Mesothelial cell of epicardium (in vitro differentiated cells): Measurements from ENCODE around the gene MYH9. TPM values are rescaled to one million over a fixed set of nuclear protein-coding genes. Genes with fewer than 3 reads are reported as not detected.
"Not testable (repeated sequence)": the region's sequence is repeated elsewhere in the genome, so short reads cannot be mapped to it uniquely, and the experiment has no call there.

ENCODE experiments used
- DNase-seq, 2 experiments: peaks; one replicate each; pipeline ENCODE4 v3.0.0; 2021; ENCODE audit warnings: low spot score in 2 of 2; ENCODE audit not compliant: unreplicated experiment in 2 of 2
- H3K27ac Mint-ChIP-seq: 2 replicates; pipeline ENCODE4 v1.8.0; 2021; ENCODE audit warnings: mixed read lengths
- H3K27me3 Mint-ChIP-seq: 2 replicates; pipeline ENCODE4 v1.8.0; 2021; ENCODE audit warnings: low read depth, mixed read lengths
- H3K36me3 Mint-ChIP-seq: 2 replicates; pipeline ENCODE4 v1.8.0; 2021; ENCODE audit warnings: mixed read lengths
- H3K4me1 Mint-ChIP-seq: 2 replicates; pipeline ENCODE4 v1.8.0; 2021; ENCODE audit warnings: mixed read lengths
- H3K4me3 Mint-ChIP-seq: 2 replicates; pipeline ENCODE4 v1.8.0; 2021; ENCODE audit warnings: mild to moderate bottlenecking, moderate library complexity, mixed read lengths
- H3K9me3 Mint-ChIP-seq: 2 replicates; pipeline ENCODE4 v1.8.0; 2021; ENCODE audit warnings: mixed read lengths
- total RNA-seq: library from RNA; stranded (reverse); gene quantifications from 3 replicates; pipeline ENCODE4 v1.2.1, GENCODE V29; 2021
- TF ChIP-seq, protein P1 (sequence below): fragments of 200-600 bp; sonication (generic); IDR thresholded peaks from one replicate; pipeline ENCODE4 v1.5.0; 2021; ENCODE audit warnings: antibody characterized with exemption; ENCODE audit not compliant: unreplicated experiment

MYH9 gene
- total RNA-seq, 1 donor from 2014 or later = 341 TPM

DNA sequence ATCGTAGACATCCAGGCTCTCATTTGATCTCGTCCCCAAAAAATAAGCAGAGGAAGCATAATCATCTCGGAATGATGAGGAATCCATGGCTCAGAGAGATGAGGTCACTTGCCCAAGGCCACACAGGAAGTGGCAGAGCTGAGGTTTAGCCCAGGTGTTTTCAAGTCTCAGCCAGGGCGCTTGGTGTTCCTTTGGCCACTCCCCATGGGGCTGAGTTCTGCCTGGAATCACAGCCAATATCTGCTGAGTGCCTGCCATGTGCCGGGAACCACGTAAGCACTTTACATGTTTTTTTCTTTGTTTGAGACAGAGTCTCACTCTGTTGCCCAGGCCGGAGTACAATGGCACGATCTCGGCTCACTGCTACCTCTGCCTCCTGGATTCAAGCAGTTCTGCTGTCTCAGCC, 29.5 kb upstream of the MYH9 start:
- TF ChIP-seq, protein P1, sequence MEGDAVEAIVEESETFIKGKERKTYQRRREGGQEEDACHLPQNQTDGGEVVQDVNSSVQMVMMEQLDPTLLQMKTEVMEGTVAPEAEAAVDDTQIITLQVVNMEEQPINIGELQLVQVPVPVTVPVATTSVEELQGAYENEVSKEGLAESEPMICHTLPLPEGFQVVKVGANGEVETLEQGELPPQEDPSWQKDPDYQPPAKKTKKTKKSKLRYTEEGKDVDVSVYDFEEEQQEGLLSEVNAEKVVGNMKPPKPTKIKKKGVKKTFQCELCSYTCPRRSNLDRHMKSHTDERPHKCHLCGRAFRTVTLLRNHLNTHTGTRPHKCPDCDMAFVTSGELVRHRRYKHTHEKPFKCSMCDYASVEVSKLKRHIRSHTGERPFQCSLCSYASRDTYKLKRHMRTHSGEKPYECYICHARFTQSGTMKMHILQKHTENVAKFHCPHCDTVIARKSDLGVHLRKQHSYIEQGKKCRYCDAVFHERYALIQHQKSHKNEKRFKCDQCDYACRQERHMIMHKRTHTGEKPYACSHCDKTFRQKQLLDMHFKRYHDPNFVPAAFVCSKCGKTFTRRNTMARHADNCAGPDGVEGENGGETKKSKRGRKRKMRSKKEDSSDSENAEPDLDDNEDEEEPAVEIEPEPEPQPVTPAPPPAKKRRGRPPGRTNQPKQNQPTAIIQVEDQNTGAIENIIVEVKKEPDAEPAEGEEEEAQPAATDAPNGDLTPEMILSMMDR = no peak
- Mint-ChIP-seq H3K27me3 (no peaks in the 10 kb centered on the region), H3K9me3 (no peaks in the 10 kb centered on the region), H3K4me3 (no peak overlapping the region), H3K36me3 (no peaks in the 10 kb centered on the region), H3K4me1 (peaks cover 6% of the 10 kb centered on the region), H3K27ac (no peak overlapping the region)
- DNase-seq = no peak

DNA sequence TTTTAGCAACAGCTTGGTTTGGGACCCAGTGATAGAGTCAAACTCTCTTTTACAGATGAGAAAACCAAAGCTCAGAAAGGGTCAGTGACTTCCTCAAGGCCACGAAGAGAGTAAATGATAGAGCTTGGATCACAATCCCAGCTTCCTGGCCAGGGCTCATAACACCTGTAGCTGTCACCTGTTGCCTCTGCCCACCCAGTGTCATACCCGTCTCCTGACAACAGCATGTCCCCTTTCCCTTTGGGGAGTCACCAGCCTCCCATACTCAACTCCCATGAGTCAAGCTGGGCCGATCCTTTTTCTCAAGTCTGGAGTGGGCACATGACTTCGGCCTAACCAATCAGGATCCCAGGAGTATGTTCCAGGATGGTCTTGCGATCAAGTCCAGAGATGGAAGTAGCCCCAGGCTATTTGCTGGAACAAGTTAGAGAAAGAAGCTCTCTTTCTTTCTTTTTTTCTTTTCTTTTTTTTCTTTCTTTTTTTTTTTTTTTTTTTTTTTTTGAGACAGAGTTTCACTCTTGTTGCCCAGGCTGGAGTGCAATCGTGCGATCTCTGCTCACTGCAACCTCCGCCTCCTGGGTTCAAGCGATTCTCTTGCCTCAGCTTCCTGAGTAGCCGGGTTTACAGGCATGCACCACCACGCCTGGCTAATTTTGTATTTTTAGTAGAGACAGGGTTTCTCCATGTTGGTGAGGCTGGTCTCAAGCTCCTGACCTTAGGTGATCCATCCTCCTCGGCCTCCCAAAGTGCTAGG, 27.8 kb upstream of the MYH9 start:
- Mint-ChIP-seq H3K4me3 (no peak overlapping the region), H3K36me3 (no peaks in the 10 kb centered on the region), H3K9me3 (no peaks in the 10 kb centered on the region), H3K27ac (no peak overlapping the region), H3K27me3 (no peaks in the 10 kb centered on the region), H3K4me1 (peaks cover 9% of the 10 kb centered on the region)
- TF ChIP-seq, protein P1 = no peak
- no peak for DNase-seq

DNA sequence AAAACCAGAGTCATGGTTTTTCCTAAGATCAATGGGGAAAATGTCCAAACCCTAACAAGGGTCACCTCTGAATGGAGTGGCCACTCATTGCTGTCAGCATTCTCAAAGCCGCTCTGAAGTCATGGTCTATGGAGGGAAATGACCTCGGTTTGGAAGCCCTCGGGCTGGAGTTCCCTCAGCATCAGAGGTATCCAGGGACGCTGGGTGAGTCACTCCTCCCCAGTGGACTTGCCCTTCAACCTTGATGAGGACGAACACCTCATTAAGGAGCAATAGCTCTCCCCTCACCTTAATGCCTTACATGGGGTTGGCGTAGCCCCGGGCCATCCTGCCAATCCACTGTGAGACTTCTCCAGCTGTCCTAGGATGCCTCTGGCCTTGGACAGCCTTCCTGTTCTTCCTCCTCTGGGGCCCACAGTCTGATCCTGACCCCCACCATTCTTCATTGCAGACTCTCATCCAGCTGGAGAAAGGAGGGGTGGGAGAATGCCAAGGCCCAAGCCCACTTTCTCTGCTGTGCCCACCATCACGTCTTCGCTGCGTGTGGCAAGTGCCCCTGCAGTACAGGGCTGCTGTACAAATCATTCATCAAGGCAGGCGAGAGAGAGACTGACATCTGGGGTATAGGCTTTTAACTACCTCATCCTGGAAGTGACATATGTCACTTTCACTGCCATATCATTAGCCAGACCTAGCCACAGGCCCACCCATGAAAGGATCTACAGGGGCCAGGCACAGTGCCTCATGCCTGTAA, 25.4 kb upstream of the MYH9 start:
- no peak overlapping the region for H3K4me3 Mint-ChIP-seq
- H3K9me3 Mint-ChIP-seq = no peaks in the 10 kb centered on the region
- peaks cover 14% of the 10 kb centered on the region for H3K4me1 Mint-ChIP-seq
- no peak for DNase-seq
- no peaks in the 10 kb centered on the region for H3K27me3 Mint-ChIP-seq
- TF ChIP-seq, protein P1 = no peak
- H3K27ac Mint-ChIP-seq = no peak overlapping the region
- no peaks in the 10 kb centered on the region for H3K36me3 Mint-ChIP-seq

DNA sequence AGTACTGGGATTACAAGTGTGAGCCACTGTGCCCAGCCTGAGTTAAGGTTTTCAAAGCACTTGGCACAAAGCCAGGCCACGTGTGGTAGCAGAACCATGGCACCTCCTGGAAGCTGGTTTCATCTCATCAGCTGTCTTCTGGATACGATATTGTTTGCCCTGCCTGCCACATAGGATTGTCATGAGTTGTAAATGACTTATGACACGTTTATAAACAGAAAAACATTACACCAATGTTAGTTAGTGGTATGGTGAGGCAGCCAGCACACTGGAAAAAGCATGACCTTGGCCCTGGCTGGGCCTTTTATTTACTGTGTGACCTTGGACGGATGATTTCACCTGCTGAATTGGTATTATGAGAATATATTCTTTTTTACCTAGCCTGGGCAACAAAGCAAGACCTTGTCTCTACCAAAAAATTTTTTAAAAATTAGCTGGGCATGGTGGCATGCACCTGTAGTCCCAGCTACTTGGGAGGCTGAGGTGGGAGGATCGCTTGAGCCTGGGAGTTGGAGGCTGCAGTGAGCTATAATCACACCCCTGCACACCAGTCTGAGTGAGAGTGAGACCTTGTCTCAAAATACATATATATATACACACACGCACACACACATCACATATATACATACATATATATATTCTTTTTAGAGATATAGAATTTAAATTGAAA, 24.0 kb upstream of the MYH9 start:
- H3K9me3 Mint-ChIP-seq = no peaks in the 10 kb centered on the region
- no peak for DNase-seq
- no peaks in the 10 kb centered on the region for H3K27me3 Mint-ChIP-seq
- peak overlapping the region; percentile 43 for H3K27ac Mint-ChIP-seq
- H3K36me3 Mint-ChIP-seq = no peaks in the 10 kb centered on the region
- no peak overlapping the region for H3K4me3 Mint-ChIP-seq
- TF ChIP-seq, protein P1 = no peak
- H3K4me1 Mint-ChIP-seq = peaks cover 14% of the 10 kb centered on the region

DNA sequence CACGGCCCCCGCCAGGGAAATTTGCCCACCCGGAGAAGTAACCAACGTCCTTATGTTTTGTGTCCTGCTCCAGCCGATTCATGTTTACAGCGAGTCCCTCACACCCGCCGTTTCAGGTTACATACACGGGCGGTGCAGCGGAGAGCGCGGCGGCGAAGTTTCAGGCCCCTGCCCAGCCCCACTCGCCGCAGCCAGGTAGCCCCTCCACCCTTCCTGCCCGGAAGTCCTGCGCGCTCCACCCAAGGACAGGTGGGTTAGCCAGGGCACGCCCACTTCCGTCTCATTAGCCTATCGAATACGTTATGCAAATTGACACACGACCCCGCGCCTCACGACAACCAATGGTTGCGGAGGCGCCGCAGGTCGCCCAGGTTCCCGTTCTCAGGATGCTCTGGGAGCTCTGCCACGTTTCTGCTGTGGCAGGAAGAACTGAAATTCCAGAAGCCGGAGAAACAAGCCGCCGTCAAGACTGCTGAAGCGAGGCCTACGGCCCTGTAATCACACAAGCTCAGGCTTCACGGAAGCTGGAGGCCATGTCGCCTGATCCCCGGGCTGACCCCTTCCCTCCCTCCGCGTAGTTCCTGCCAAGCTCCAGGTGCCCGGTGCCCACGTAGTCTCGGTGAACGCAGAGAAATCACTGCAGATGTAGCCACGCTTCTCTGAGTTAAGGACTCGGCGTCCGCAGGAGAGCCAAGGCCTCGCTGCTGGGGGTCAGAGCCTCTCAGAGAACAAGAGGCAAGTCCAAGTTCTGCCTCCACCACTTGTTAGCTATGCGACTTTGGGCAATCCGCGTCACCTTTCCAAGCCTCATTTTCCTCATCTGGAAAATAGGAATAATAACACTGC, 22.4 kb upstream of the MYH9 start:
- H3K4me3 Mint-ChIP-seq = peak overlapping the region; percentile 72
- H3K27me3 Mint-ChIP-seq = no peaks in the 10 kb centered on the region
- peak; percentile 92 for DNase-seq
- H3K4me1 Mint-ChIP-seq = peaks cover 14% of the 10 kb centered on the region
- H3K27ac Mint-ChIP-seq = peak overlapping the region; percentile 98
- no peaks in the 10 kb centered on the region for H3K9me3 Mint-ChIP-seq
- TF ChIP-seq, protein P1 = peak; percentile 62
- H3K36me3 Mint-ChIP-seq = no peaks in the 10 kb centered on the region

DNA sequence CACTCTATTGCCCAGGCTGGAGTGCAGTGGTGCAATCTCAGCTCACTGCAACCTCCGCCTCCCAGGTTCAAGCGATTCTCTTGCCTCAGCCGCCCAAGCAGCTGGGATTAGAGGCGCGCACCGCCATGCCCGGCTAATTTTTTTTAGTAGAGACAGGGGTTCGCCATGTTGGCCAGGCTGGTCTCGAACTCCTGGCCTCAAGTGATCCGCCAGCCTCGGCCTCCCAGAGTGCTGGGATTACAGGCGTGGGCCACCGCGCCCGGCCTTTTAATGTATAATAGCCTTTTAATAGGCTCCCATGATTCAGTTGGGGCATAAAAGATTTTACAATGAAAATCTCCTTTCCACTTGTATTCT, 21.8 kb upstream of the MYH9 start:
- not testable (repeated sequence) for DNase-seq, H3K9me3 Mint-ChIP-seq, H3K36me3 Mint-ChIP-seq, H3K27me3 Mint-ChIP-seq
- Mint-ChIP-seq H3K4me3 (peak overlapping the region; percentile 72), H3K27ac (peak overlapping the region; percentile 98), H3K4me1 (peaks cover 14% of the 10 kb centered on the region)
